Islet precursor cell (in vitro differentiated cells): ENCODE results near the gene UGT1A8.
"Not testable (repeated sequence)": the region's sequence is repeated elsewhere in the genome, so short reads cannot be mapped to it uniquely, and the experiment has no call there.

ENCODE experiments used
- DNase-seq: peaks from one replicate; pipeline ENCODE4 v3.0.0-alpha.2; 2018

UGT1A8 gene

GRCh38 chr2:233617476-233617875 lies at the start of gene UGT1A8:
TSS of gene UGT1A8 (plus strand) at chr2:233617633. CDS start at chr2:233617708, 75 bp downstream.
- DNase-seq, result not testable (repeated sequence)

- DNase-seq, result no peak
Observed at GRCh38 chr2:233571001-233571400, 46.4 kb upstream of the UGT1A8 start.

- no peak for DNase-seq
Observed at GRCh38 chr2:233571462-233571861, 46.0 kb upstream of the UGT1A8 start.

GRCh38 chr2:233572468-233572867 lies 45.0 kb upstream of the UGT1A8 start:
- DNase-seq, result no peak

- not testable (repeated sequence) for DNase-seq
Observed at GRCh38 chr2:233577341-233577740, 40.1 kb upstream of the UGT1A8 start.

GRCh38 chr2:233583217-233583965 lies 34.0 kb upstream of the UGT1A8 start:
- DNase-seq, result not testable (repeated sequence)

GRCh38 chr2:233584210-233584609 lies 33.2 kb upstream of the UGT1A8 start:
- DNase-seq, result no peak

GRCh38 chr2:233588400-233588799 lies 29.0 kb upstream of the UGT1A8 start:
- DNase-seq, result no peak

- DNase-seq, result not testable (repeated sequence)
Observed at GRCh38 chr2:233592706-233593105, 24.7 kb upstream of the UGT1A8 start.

- no peak for DNase-seq
Observed at GRCh38 chr2:233593201-233593600, 24.2 kb upstream of the UGT1A8 start.

GRCh38 chr2:233597522-233597921 lies 19.9 kb upstream of the UGT1A8 start:
- no peak for DNase-seq

GRCh38 chr2:233598952-233599351 lies 18.5 kb upstream of the UGT1A8 start:
- DNase-seq, result no peak

GRCh38 chr2:233600386-233600785 lies 17.0 kb upstream of the UGT1A8 start:
- no peak for DNase-seq

GRCh38 chr2:233602076-233602475 lies 15.4 kb upstream of the UGT1A8 start:
- DNase-seq, result no peak

GRCh38 chr2:233603520-233603919 lies 13.9 kb upstream of the UGT1A8 start:
- DNase-seq, result no peak

- no peak for DNase-seq
Observed at GRCh38 chr2:233604826-233605225, 12.6 kb upstream of the UGT1A8 start.

GRCh38 chr2:233605680-233606079 lies 11.8 kb upstream of the UGT1A8 start:
- no peak for DNase-seq

- no peak for DNase-seq
Observed at GRCh38 chr2:233611284-233611683, 6.1 kb upstream of the UGT1A8 start.

GRCh38 chr2:233620204-233620603 lies 2.8 kb downstream of the UGT1A8 start:
- DNase-seq, result no peak

GRCh38 chr2:233621863-233622262 lies 4.4 kb downstream of the UGT1A8 start:
- DNase-seq, result not testable (repeated sequence)

GRCh38 chr2:233627331-233628025 lies 10.0 kb downstream of the UGT1A8 start:
- no peak for DNase-seq

- not testable (repeated sequence) for DNase-seq
Observed at GRCh38 chr2:233636306-233636705, 18.9 kb downstream of the UGT1A8 start, which contains the start of gene UGT1A10. TSS of gene UGT1A10 (plus strand) at chr2:233636448. CDS start at chr2:233636523, 75 bp downstream.

- no peak for DNase-seq
Observed at GRCh38 chr2:233638836-233639235, 21.4 kb downstream of the UGT1A8 start.

- DNase-seq, result no peak
Observed at GRCh38 chr2:233639860-233640259, 22.4 kb downstream of the UGT1A8 start.
